Measurements from ENCODE around the gene SLX9.

Gene SLX9

DNA sequence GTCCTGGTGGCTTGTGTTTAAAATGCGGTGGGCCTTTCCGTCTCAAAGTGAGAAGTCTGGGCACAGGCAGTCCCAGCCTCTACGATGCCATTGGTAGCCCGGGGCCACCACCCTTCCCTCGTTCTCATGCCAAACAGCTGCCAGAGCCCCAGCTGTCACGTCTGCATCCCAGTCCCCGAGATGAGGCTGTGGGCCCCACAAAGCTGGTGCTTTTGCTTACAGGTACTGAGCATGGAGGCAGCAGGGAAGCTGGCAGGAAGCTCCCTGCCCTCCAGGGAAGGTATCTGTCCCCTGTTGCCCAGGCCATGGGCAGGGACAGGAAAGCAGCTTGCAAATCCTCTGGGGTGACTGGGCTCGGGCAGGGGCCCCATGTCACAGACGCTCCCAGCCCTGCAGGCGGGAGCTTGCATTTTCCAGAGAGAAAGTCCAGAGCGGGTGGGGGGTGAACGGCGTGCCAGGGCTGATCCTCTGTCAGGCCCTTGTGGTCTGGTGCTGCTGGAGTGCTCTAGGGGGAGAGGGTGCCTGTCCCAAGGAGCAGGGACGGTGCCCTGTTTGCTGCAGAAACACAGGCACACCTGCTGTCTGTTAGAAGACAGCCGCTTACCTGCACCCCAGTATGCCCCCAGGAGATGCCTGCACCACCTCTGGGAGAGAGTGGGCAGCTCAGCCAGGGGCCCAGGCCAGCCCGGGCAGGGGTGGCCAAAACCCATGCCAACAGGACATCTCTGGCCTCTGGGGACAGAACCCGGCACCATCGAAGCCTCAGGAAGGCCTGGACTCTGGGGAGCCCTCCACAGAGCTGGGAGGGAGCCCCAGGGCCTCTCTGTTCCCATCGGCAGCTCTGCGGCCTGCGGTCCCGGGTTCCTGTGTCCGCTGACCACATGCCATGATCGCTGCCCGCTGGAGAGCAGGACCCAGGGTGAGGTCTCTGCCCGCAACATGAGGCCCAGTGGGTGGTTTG is 45.9 kb downstream of the SLX9 start:
- H3K4me3 ChIP-seq (replicated peaks; ENCODE audit: low read depth, low read length), result no peak overlapping the region
- TF ChIP-seq, protein P1, sequence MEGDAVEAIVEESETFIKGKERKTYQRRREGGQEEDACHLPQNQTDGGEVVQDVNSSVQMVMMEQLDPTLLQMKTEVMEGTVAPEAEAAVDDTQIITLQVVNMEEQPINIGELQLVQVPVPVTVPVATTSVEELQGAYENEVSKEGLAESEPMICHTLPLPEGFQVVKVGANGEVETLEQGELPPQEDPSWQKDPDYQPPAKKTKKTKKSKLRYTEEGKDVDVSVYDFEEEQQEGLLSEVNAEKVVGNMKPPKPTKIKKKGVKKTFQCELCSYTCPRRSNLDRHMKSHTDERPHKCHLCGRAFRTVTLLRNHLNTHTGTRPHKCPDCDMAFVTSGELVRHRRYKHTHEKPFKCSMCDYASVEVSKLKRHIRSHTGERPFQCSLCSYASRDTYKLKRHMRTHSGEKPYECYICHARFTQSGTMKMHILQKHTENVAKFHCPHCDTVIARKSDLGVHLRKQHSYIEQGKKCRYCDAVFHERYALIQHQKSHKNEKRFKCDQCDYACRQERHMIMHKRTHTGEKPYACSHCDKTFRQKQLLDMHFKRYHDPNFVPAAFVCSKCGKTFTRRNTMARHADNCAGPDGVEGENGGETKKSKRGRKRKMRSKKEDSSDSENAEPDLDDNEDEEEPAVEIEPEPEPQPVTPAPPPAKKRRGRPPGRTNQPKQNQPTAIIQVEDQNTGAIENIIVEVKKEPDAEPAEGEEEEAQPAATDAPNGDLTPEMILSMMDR (IDR thresholded peaks at IDR 0.05; ENCODE audit: low read length, missing control alignments), result no peak
- DNase-seq (ENCODE audit: low read depth), result no peak

DNA sequence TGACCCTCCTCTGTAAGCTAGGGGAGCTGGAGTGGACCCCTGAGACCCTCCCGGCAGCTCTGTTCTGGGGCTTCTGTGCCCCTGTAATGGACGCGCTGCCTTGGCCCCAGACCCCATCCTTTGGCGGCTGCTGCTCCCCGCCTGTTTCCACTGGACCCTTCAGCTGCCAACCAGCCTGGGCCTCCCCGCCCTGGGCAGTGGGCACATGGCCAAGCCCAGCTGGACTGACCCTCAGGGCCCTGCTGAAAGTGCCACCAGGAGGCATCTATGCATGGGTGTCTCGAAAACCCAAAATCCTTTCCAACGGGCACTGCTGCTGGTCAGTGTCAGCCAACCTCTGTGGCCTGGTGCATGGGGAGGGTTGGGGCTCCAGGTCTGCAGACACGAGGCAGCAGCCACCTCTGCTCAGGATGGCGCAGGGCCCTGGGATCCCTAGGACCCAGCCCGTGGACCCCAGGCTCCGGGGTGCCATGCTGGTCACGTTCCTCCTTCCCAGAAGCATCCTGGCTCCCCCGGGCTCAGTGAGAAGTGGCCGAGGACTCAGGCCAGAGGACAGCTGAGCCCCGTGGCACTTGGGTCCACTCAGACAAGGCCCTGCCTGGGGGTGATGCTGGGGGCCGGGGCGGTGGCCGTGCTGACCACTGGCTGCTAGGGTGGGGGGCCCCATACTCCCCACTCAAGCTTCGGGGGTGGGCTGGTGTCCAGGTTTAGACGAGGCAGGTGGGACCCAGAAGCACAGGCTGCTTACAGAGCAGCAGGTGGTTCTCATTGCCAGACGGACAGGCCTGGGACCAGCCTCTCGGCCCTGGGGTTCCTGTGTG is 46.9 kb downstream of the SLX9 start:
- TF ChIP-seq, protein P1 (IDR thresholded peaks at IDR 0.05; ENCODE audit: low read length, missing control alignments), result no peak
- no peak for DNase-seq (ENCODE audit: low read depth)
- H3K4me3 ChIP-seq (replicated peaks; ENCODE audit: low read depth, low read length), result no peak overlapping the region

DNA sequence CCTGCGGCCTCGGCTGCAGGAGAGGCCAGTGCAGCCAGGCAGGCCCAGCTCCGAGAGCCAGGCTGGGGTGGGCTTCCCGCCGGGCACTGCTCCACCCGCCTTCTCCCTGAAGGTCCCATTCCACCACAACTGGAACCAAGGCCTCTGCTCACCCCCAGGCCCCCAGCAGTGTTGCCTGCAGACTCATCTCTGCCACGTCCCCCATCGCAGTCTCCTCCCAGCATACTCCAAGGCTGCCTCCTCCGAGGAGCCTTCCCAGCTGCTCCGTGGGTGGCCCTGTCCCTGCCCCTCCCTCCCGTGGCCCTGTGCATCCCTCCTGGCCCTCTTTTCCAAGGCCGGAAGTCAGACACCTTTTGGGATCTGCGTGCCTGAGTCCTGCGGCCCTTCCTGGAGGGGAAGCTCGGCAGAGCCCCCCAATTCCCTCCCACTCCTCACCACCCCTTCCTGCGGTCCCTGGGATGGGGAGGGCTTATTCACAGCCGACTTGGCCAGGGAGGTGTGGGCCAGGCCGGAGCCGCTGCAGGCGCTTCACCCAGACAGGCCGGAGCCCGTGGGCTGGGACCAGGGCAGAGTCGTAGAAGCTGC is 47.6 kb downstream of the SLX9 start:
- no peak overlapping the region for H3K4me3 ChIP-seq (replicated peaks; ENCODE audit: low read depth, low read length)
- DNase-seq (ENCODE audit: low read depth), result no peak
- TF ChIP-seq, protein P1 (IDR thresholded peaks at IDR 0.05; ENCODE audit: low read length, missing control alignments), result no peak

DNA sequence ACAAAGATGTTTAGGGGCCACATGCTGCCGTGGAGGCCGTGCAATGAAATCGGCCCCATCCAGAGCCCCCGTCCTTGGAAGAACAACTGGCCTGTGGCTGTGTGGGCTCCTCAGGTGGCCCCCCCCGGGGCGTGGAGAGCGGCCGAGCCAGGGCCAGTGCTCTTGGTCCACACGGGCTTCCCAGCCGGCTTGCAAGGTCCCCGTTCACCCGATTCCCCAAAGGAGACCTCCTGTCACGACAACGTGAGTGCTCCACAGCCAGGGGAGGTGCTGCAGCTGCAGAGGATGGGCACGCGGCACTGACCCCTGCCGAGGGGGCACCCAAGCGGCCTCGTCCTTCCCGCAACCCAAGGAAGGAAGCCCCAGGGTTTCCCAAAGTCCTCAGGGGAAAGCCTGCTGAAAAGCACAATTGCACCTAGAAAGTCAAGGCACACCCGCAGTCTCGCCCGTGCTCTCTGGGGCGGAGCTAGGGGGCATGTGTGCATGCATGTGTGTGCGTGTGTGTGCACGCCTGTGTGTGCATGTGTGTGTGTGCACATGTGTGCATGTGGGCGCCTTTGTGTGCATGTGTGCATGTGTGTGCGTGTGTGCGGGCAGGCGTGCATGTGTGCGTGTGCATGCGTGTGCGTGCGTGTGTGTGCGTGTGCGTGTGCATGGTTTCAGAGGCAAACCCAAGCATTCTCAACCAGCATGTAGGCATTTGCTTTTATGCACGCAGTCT is 48.2 kb downstream of the SLX9 start:
- no peak overlapping the region for H3K4me3 ChIP-seq (replicated peaks; ENCODE audit: low read depth, low read length)
- no peak for DNase-seq (ENCODE audit: low read depth)
- TF ChIP-seq, protein P1 (IDR thresholded peaks at IDR 0.05; ENCODE audit: low read length, missing control alignments), result no peak

DNA sequence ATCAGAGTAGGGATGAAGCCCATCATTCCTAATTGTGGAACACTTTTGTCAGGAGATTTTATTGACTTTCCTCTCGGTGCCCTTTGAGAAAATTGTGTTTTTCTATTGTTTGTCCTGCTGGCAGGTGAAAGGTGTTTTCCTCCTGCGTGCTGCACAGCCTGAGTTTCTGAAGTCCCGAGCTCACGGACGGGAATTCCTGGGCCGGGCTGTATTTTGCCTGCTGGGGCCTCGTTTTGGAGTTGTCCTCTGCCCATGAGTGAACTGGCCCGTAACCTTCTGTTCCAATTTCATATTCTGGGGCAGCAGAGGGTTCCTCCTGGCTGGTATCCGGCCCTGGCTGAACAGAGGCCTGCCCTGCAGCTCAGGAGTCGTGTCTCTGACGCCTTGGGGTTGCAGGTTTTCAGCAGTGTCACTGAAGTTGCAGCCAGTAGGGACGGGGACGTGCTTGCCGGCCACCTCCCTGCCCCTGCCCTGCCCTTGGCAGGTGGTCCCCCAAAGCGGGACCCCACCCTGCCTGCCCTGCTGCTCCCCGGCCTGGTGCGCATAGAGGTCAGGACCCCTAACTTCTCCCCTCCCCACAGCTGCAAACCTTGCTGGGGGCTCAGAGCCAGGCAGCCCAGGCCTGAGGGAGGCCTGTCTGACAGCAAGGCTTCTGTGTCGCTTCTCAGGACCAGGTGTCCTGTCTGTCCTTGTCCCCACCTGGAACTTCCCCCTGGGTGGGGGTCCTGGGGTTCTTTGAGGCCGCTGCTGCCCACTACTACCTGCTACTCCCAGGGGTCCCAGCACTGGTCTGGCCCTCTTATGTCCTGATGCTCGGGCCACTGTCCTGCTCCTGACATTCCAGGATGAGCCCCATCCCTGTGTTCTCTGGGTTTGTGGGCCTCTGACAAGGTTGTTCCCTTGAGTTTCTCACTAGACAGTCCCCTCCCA is 49.0 kb downstream of the SLX9 start:
- H3K4me3 ChIP-seq (replicated peaks; ENCODE audit: low read depth, low read length), result no peak overlapping the region
- no peak for DNase-seq (ENCODE audit: low read depth)
- TF ChIP-seq, protein P1 (IDR thresholded peaks at IDR 0.05; ENCODE audit: low read length, missing control alignments), result no peak

All from fibroblast of pulmonary artery (primary cell).